Hepatic stellate cell (primary cell): Measurements from ENCODE around the gene OGFR.

ENCODE experiments used
- DNase-seq: peaks from one replicate; pipeline ENCODE4 v3.0.0; 2011; ENCODE audit warnings: low spot score

Gene OGFR

GRCh38 chr20:62782149-62782892 lies 22.3 kb upstream of the OGFR start:
- no peak for DNase-seq

GRCh38 chr20:62782893-62783278 lies 21.7 kb upstream of the OGFR start:
- no peak for DNase-seq

GRCh38 chr20:62784497-62784896 lies 20.1 kb upstream of the OGFR start:
- no peak for DNase-seq

- no peak for DNase-seq
Measured at GRCh38 chr20:62785393-62785792, 19.2 kb upstream of the OGFR start.

- no peak for DNase-seq
Measured at GRCh38 chr20:62786157-62786556, 18.5 kb upstream of the OGFR start.

- DNase-seq, result no peak
Measured at GRCh38 chr20:62787321-62787720, 17.3 kb upstream of the OGFR start.

GRCh38 chr20:62787866-62788265 lies 16.8 kb upstream of the OGFR start:
- no peak for DNase-seq

- DNase-seq, result no peak
Measured at GRCh38 chr20:62788607-62789006, 16.0 kb upstream of the OGFR start.

- no peak for DNase-seq
Measured at GRCh38 chr20:62790075-62790474, 14.6 kb upstream of the OGFR start.

- DNase-seq, result peak; percentile 90
Measured at GRCh38 chr20:62791301-62792181, 13.1 kb upstream of the OGFR start.

GRCh38 chr20:62792182-62792939 lies 12.3 kb upstream of the OGFR start:
- peak; percentile 76 for DNase-seq

GRCh38 chr20:62792940-62793756 lies 11.5 kb upstream of the OGFR start:
- DNase-seq, result no peak

- DNase-seq, result no peak
Measured at GRCh38 chr20:62793757-62794006, 11.0 kb upstream of the OGFR start.

GRCh38 chr20:62794007-62794724 lies 10.5 kb upstream of the OGFR start:
- DNase-seq, result peak; percentile 95

- DNase-seq, result peak; percentile 73
Measured at GRCh38 chr20:62795023-62795761, 9.4 kb upstream of the OGFR start.

GRCh38 chr20:62796699-62797491 lies 7.7 kb upstream of the OGFR start:
- DNase-seq, result no peak

GRCh38 chr20:62797671-62798532 lies 6.7 kb upstream of the OGFR start:
- DNase-seq, result no peak

GRCh38 chr20:62799036-62799435 lies 5.6 kb upstream of the OGFR start:
- DNase-seq, result no peak

- no peak for DNase-seq
Measured at GRCh38 chr20:62799459-62799858, 5.2 kb upstream of the OGFR start.
